Ovary (tissue), 3 donors: ENCODE results near the gene KAT6B.

Experiments
- POLR2A ChIP-seq: fragments of 450-650 bp; IDR thresholded peaks from one replicate; pipeline ENCODE4 v1.6.1; 2017; ENCODE audit warnings: antibody characterized with exemption, mild to moderate bottlenecking, moderate library complexity
- TF ChIP-seq, protein P1 (sequence below), 3 donors: fragments of 450-650 bp in 2 of 3; fragments of 200-600 bp in 1 of 3; IDR thresholded peaks; one replicate each; pipeline versions ENCODE4 v1.5.1 to v1.8.0; 2016 to 2022; ENCODE audit warnings: antibody characterized with exemption in 3 of 3, mild to moderate bottlenecking in 1 of 3
- donor health status: DM: no; HTN: no; CAD: no.

DNA sequence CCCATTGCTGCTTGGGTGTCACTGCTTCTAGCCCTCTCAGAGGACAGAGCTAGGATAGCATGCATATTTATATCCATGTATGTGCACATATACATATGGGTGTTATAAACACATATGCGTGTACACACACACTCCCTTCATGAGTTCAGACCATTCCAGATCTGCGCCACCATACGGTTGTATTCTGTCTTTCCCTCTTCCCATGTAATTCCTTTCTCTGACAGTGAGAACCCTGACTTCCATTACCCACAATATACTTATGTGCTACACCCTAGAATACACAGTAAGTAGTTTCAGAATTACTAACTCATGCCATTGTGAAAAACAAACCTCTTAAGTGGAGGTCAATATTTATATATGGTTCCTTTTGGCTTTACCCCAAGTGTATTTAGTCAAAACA, 168.5 kb downstream of the KAT6B start:
- TF ChIP-seq, protein P1, sequence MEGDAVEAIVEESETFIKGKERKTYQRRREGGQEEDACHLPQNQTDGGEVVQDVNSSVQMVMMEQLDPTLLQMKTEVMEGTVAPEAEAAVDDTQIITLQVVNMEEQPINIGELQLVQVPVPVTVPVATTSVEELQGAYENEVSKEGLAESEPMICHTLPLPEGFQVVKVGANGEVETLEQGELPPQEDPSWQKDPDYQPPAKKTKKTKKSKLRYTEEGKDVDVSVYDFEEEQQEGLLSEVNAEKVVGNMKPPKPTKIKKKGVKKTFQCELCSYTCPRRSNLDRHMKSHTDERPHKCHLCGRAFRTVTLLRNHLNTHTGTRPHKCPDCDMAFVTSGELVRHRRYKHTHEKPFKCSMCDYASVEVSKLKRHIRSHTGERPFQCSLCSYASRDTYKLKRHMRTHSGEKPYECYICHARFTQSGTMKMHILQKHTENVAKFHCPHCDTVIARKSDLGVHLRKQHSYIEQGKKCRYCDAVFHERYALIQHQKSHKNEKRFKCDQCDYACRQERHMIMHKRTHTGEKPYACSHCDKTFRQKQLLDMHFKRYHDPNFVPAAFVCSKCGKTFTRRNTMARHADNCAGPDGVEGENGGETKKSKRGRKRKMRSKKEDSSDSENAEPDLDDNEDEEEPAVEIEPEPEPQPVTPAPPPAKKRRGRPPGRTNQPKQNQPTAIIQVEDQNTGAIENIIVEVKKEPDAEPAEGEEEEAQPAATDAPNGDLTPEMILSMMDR (IDR thresholded peaks at IDR 0.05): no peak
- TF ChIP-seq POLR2A: no peak
